ENCODE results near the gene ANKRD18B.
"Not testable (repeated sequence)": the region's sequence is repeated elsewhere in the genome, so short reads cannot be mapped to it uniquely, and the experiment has no call there.

GRCh38 chr9:33511184-33511517, 12.9 kb upstream of the ANKRD18B start:
- TF ChIP-seq CTCF (tag by site-specific recombination; IDR thresholded peaks at IDR 0.05); ZNF398 (tag by site-specific recombination; IDR thresholded peaks at IDR 0.05); ZNF558 (tag by site-specific recombination; IDR thresholded peaks at IDR 0.05); ZNF157 (tag by site-specific recombination; IDR thresholded peaks at IDR 0.05); ATF2 (tag by site-specific recombination; IDR thresholded peaks at IDR 0.05; ENCODE audit: low read depth); ZNF26 (tag by site-specific recombination; IDR thresholded peaks at IDR 0.05); ZBTB20 (tag by site-specific recombination; IDR thresholded peaks at IDR 0.05); SALL2 (tag by site-specific recombination; IDR thresholded peaks at IDR 0.05; ENCODE audit: borderline replicate concordance); SETDB1 (IDR thresholded peaks at IDR 0.05; ENCODE audit: insufficient read length, low read length): not testable (repeated sequence)

Measured in HEK293 (cell line).